Type B pancreatic cell (in vitro differentiated cells): Measurements from ENCODE around the gene TNFAIP8. TPM values are rescaled to one million over a fixed set of nuclear protein-coding genes. Genes with fewer than 3 reads are reported as not detected.

Source experiments
- DNase-seq: peaks from one replicate; pipeline ENCODE4 v3.0.0; 2021; ENCODE audit warnings: mixed read lengths; ENCODE audit not compliant: unreplicated experiment; ENCODE audit errors: extremely low spot score
- H3K27ac Mint-ChIP-seq: 2 replicates; pipeline ENCODE4 v1.8.0; 2021; ENCODE audit warnings: mild to moderate bottlenecking, mixed read lengths
- H3K27me3 Mint-ChIP-seq: 2 replicates; pipeline ENCODE4 v1.8.0; 2021; ENCODE audit warnings: mixed read lengths
- H3K36me3 Mint-ChIP-seq: 2 replicates; pipeline ENCODE4 v1.8.0; 2021; ENCODE audit warnings: mixed read lengths
- H3K4me1 Mint-ChIP-seq: one replicate; pipeline ENCODE4 v1.8.0; 2021; ENCODE audit warnings: mixed read lengths; ENCODE audit not compliant: unreplicated experiment
- H3K4me3 Mint-ChIP-seq: 2 replicates; pipeline ENCODE4 v1.8.0; 2021; ENCODE audit warnings: mild to moderate bottlenecking, mixed read lengths
- H3K9me3 Mint-ChIP-seq: 2 replicates; pipeline ENCODE4 v1.8.0; 2021; ENCODE audit warnings: mixed read lengths
- total RNA-seq: library from RNA; stranded (reverse); gene quantifications from 2 replicates; pipeline ENCODE4 v1.2.1, GENCODE V29; 2021; ENCODE audit warnings: low replicate concordance
- TF ChIP-seq, protein P1 (sequence below): fragments of 200-600 bp; sonication (generic); conservative IDR thresholded peaks from 2 replicates; pipeline ENCODE4 v1.5.0; 2021; ENCODE audit warnings: antibody characterized with exemption, mild to moderate bottlenecking

TNFAIP8 gene
- total RNA-seq, 1 donor from 2014 or later, result 11.8 TPM

DNA sequence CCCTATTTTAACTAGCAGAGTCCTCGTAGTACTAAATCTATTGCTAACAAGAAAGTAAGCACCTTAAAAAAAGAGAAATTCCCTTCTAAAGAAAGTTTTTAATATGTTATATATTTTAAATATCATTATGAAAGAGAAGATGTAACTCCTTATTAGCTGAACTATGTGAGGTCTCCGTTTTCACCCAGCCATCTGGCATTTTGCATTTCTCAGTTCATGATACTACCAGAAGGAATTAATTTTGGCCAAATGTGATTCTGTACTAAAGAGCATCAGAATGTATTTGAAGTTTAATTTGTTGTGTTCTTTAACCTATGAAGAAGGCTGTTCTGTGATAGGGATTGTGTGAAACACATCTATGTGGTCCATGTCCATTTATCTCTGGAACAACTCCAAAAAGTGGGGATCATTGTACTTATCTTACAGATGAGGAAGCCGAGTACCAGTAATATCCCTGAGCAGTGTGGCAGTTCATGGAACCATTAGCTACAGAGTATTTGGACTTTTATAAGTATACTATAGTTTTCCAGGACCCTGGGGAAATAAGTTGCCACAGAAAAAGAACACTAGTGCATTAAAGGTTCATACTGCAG is 29.8 kb downstream of the TNFAIP8 start:
- TF ChIP-seq, protein P1, sequence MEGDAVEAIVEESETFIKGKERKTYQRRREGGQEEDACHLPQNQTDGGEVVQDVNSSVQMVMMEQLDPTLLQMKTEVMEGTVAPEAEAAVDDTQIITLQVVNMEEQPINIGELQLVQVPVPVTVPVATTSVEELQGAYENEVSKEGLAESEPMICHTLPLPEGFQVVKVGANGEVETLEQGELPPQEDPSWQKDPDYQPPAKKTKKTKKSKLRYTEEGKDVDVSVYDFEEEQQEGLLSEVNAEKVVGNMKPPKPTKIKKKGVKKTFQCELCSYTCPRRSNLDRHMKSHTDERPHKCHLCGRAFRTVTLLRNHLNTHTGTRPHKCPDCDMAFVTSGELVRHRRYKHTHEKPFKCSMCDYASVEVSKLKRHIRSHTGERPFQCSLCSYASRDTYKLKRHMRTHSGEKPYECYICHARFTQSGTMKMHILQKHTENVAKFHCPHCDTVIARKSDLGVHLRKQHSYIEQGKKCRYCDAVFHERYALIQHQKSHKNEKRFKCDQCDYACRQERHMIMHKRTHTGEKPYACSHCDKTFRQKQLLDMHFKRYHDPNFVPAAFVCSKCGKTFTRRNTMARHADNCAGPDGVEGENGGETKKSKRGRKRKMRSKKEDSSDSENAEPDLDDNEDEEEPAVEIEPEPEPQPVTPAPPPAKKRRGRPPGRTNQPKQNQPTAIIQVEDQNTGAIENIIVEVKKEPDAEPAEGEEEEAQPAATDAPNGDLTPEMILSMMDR, result no peak
- Mint-ChIP-seq H3K36me3 (peaks cover 3% of the 10 kb centered on the region), H3K27me3 (no peaks in the 10 kb centered on the region), H3K9me3 (no peaks in the 10 kb centered on the region), H3K4me1 (peaks cover 47% of the 10 kb centered on the region), H3K27ac (no peak overlapping the region), H3K4me3 (no peak overlapping the region)
- no peak for DNase-seq

DNA sequence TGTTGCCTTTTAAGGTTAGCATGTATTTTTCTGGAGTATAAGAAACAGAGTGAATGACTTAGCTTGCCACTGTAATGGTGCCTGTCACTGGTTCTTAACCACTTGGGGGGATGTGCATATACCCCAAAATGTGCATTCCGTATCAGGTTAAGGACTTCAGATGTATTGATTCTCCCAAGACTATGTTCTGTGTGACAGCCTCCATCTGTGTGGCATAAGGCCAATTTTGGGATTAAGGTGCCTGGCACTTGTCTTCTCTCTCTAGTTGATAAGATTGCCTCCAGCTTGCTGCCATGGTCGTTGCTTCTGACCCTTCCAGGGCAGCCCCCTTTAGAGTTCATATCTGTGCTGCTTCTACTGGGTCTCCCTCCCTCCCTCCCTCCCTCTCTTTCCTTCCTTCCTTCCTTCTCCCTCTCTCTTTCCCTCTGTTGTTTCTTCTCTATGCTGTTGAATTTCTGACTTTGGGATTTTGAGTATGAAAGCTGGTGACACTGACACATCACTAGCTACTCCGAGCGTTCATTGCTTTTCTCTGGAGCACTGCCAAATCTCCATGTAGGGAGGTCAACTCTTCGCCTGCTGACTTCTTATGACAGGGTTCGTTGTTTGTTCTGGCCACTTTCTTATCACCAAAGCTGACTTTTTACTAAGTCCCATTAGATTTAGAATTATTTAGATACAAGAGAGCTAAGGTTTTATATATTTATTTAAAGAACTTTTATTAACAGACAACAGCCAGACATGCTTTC is 31.0 kb downstream of the TNFAIP8 start:
- Mint-ChIP-seq H3K4me3 (peak overlapping the region; percentile 42), H3K4me1 (peaks cover 47% of the 10 kb centered on the region), H3K27ac (peak overlapping the region; percentile 75), H3K36me3 (peaks cover 3% of the 10 kb centered on the region), H3K27me3 (no peaks in the 10 kb centered on the region), H3K9me3 (no peaks in the 10 kb centered on the region)
- no peak for DNase-seq
- TF ChIP-seq, protein P1, result no peak

DNA sequence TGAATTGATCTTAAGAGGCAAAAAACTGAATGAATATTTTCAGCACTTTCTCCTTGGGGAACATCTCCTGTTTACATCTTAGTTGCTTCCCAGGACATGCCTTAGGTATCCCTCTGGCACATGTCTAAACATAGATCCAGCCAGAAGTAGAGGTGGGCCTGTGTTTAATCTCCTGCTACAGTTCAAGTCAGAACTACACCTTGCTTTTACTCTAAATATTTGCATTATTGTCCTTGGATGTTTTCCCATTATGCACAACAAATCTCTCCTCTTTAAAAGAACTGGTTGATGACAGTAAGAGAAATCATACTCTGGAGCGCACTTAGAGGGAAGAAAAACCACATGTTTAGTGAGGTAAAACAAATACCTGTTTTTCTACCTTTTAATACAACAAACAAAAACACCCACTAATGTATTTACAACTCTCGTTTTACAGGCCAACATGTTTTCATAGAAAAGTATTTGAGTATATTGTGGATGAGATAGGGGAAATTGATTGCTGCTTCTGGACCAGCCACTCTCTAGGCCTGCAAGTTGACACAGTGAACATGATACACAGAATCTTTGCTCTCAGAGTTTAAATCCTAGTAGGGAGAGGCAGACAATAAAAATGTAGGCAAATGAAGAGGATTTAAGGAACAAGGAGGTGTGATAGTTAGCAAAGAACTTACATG is 32.3 kb downstream of the TNFAIP8 start:
- Mint-ChIP-seq H3K9me3 (no peaks in the 10 kb centered on the region), H3K4me3 (no peak overlapping the region), H3K4me1 (peaks cover 47% of the 10 kb centered on the region), H3K36me3 (peaks cover 8% of the 10 kb centered on the region), H3K27ac (no peak overlapping the region), H3K27me3 (no peaks in the 10 kb centered on the region)
- TF ChIP-seq, protein P1, result no peak
- no peak for DNase-seq

DNA sequence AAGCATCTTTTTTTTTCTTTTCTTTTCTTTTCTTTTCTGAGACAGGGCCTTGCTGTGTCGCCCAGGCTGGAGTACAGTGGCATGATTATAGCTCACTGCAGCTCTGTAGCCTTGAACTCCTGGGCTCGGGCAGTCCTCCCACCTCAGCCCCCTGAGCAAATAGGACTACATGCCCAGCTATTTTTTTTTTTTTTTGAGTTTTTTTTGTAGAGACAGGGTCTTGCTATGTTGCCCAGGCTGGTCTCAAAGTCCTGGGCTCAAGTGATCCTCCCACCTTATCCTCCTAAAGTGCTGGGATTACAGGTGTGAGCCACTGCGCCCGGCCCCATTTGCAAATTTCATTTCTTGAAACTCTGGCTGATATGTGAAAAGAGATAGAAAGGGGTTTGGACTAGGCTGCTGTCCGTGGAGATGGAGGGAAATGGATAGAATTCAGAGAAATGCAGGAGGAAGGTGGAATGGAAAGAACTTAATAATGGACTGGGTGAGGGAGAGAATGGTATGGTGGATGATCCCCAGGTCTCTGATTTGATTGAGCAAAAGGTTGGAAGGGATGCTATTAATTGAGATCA is 32.9 kb downstream of the TNFAIP8 start:
- DNase-seq, result no peak
- Mint-ChIP-seq H3K9me3 (no peaks in the 10 kb centered on the region), H3K4me3 (no peak overlapping the region), H3K4me1 (peaks cover 41% of the 10 kb centered on the region), H3K27me3 (no peaks in the 10 kb centered on the region), H3K27ac (no peak overlapping the region), H3K36me3 (peaks cover 14% of the 10 kb centered on the region)
- TF ChIP-seq, protein P1, result no peak

DNA sequence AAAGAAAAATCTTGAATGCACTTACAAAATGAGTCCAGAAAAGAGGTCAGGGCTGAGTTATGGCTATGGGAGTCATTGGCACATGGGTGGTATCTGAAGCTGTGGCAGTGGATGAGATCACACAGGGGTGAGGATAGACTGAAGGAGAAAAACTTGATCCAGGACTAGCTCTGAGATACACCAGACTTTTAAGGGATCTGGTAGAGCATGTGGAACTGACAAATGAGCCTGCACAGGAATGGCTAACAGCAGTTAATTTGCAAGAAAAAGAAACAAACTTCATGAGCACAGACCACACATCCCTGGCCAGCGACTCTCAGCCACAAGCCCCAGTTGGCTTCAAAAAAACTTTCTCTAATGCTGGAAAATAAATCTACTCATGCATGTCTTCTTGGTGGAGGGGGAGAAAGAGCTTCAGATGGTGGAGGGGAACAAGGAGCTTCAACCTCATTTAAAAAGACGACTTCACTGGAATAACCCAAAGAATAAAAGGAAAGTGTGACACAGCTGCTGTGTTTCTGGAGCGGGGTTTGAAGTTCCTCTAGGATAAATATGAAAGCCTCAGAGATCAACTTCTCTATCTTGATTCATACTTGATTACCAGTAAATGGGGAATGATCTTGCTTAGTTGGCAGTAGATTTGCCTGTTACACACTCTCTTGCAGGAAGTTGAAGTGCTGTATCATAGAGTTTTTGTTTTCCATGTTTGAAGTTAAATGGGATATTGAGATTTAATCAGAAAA is 33.6 kb downstream of the TNFAIP8 start:
- no peaks in the 10 kb centered on the region for H3K9me3 Mint-ChIP-seq
- H3K4me1 Mint-ChIP-seq, result peaks cover 40% of the 10 kb centered on the region
- no peak for DNase-seq
- peaks cover 19% of the 10 kb centered on the region for H3K36me3 Mint-ChIP-seq
- H3K27me3 Mint-ChIP-seq, result no peaks in the 10 kb centered on the region
- H3K4me3 Mint-ChIP-seq, result peak overlapping the region; percentile 26
- TF ChIP-seq, protein P1, result no peak
- H3K27ac Mint-ChIP-seq, result no peak overlapping the region
